NCI-H187 treated with DMSO at 0.1 percent for 48 hours (cell line): ENCODE data around the gene PRIM2.
"Not testable (repeated sequence)": the region's sequence is repeated elsewhere in the genome, so short reads cannot be mapped to it uniquely, and the experiment has no call there.

Source experiments
- DNase-seq: peaks from one replicate; lab custom pipeline; 2025; lab: John Stamatoyannopoulos, UW

Gene PRIM2

DNA sequence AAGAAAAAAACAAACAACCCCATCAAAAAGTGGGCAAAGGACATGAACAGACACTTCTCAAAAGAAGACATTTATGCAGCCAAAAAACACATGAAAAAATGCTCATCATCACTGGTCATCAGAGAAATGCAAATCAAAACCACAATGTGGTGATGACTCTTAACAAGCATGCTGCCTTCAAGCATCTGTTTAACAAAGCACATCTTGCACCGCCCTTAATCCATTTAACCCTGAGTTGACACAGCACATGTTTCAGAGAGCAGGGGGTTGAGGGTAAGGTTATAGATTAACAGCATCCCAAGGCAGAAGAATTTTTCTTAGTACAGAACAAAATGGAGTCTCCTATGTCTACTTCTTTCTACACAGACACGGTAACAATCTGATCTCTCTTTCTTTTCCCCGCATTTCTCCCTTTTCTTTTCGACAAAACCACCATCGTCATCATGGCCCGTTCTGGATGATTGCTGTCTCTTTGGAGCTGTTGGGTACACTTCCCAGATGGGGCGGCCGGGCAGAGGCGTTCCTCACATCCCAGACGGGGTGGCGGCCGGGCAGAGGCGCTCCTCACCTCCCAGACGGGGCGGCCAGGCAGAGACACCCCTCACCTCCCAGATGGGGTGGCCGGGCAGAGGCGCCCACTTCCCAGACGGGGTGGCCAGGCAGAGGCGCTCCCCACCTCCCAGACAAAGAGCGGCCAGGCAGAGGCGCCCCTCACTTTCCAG lies 7.2 kb upstream of the PRIM2 start:
- DNase-seq, result not testable (repeated sequence)

DNA sequence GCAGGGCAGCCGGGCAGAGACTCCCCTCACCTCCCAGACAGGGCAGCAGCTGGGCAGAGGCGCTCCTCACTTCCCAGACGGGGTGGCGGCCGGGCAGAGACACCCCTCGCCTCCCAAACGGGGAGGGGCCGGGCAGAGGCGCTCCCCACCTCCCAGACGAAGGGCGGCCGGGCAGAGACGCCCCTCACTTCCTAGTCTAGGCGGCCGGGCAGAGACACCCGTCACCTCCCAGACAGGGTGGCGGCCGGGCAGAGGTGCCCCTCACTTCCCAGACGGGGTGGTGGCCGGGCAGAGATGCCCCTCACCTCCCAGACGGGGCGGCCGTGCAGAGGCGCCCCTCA lies 6.6 kb upstream of the PRIM2 start:
- DNase-seq, result no peak

DNA sequence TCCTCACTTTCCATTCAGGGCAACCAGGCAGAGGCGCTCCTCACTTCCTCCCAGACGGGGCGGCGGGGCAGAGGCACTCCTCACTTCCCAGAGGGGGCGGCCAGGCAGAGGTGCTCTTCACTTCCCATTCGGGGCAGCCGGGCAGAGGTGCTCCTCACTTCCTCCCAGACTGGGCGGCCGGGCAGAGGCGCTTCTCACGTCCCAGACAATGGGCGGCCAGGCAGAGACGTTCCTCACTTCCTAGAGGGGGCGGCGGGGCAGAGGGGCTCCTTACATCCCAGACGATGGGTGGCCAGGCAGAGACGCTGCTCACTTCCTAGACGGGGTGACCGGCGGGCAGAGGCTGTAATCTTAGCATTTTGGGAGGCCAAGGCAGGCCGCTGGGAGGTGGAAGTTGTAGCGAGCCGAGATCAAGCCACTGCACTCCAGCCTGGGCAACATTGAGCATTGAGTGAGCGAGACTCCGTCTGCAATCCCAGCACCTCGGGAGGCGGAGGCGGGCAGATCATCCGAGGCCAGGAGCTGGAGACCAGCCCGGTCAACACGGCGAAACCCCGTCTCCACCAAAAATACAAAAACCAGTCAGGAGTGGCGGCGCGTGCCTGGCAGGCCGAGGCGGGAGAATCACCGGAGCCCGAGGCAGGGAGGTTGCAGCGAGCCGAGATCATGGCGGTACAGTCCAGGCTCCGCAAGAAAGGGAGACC lies 6.0 kb upstream of the PRIM2 start:
- DNase-seq, result not testable (repeated sequence)

DNA sequence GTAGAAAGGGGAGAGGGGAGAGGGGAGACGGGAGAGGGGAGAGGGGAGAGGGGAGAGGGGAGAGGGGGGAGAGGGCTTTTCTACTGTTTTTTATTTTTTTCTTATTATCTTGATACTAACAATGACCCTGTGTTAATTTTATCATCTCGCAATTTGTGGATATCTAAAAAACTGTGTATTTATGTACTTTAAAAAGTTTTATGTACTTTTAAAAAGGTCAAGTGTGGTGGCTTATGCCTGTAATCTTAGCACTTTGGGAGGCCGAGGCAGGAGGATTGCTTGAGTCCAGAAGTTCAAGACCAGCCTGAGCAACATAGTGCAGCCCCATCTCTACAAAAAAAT lies 5.5 kb upstream of the PRIM2 start:
- no peak for DNase-seq

DNA sequence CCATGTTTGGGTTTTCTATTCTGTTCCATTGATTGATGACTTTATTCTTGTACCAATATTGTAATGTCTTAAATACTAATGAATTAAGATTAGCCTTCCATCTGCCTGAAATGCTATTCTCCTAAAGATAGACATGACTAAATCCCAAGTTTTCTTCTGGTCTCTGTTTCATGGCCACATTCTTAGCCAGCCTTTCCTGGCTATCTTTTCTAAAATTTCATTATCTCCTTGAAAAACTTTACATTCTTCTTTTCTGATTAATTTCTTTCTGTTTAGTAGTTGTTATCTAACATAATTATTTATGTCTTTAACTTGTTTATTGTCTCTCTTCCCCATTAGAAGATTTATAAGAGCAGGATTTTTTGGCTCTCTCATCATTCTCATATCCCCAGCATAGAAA lies 4.4 kb upstream of the PRIM2 start:
- DNase-seq, result no peak

DNA sequence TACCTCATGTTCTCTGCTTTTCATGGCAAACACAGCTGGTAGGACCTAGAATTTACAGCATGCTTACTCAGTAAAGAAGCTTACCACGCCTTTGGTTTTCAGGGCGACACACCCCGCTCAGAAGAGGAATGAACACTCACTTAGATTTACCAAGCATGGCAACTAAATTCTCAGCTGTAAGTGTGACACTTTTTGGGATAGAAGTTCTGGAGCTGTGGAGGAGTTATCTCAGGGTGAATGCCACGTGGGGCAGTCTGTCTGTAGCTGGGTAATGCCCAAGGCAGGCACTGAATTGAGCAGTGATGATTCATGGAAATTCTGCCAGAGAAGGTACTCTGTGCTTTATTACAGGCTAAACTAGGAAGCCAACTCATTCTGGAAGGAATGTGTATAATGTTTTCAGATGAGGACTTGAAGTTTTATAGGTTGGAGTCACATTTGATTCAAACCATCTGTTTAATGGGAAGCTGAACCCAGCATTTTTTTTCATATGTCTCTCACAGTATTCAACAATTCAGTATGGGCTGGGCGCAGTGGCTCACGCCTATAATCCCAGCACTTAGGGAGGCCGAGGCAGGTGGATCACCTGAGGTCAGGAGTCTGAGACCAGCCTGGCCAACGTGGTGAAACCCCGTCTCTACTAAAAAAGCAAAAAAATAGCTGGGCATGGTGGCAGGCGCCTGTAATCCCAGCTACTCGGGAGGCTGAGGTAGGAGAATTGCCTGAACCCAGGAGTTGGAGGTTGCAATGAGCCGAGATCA lies 3.5 kb upstream of the PRIM2 start:
- no peak for DNase-seq

DNA sequence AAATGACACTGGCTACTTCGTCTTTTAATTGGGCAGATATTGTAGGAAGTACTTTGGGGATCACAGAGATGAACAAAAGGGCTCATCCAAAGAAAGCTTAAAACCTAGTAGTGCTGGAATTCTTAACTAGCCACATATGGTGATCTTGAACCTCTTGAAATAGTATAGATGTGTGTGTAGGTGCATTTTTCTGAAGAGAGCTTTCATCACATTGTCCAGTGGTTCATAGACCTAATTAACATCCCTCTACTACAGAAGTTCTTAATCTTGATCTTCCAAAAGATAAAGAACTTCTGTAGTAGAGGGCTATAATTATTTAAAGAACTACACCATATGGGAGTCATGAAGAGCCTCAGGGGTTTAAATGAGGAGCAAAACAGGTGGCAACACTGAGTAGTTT lies 2.3 kb upstream of the PRIM2 start:
- no peak for DNase-seq

DNA sequence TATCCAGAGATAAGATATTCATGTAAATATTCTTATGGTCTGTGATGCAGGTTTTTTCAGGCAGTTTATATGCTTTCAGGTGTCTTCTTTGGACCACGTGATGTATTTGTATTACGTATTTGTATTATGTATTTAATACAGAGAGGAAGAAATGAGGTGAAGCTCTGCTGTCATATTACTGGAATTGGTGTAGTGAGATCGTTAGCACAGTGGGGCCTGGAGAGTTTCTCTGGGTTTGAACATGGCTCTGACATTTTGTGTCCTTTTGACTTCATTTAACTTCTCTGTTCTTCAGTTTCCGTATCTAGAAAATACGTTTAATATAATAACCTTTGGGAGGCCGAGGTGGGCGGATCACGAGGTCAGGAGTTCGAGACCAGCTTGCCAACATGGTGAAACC lies 1.6 kb upstream of the PRIM2 start:
- DNase-seq, result no peak

DNA sequence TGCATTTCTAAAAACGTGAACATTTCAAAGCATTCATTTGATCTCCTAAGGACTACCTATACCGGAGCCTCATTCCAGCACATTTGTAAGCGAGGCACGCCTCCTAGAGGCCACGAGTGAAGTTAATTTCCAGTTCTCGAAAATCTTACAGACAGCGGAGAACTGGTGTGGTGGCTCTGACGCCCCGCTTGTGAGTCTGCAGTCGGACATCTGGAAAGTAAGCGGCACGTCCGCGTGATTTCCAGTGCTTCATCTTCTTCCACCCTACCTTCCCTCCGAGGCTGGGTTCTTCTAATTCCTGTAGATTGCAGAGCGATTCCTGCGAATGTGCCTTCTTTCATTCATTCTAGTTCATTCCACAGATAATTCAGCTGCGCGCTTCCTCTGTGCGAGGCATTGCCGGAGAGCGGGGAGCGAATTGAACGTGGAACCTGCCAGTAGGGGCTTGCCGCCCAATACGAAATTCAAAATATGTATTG lies 810 bp upstream of the PRIM2 start:
- peak; percentile 68 for DNase-seq

DNA sequence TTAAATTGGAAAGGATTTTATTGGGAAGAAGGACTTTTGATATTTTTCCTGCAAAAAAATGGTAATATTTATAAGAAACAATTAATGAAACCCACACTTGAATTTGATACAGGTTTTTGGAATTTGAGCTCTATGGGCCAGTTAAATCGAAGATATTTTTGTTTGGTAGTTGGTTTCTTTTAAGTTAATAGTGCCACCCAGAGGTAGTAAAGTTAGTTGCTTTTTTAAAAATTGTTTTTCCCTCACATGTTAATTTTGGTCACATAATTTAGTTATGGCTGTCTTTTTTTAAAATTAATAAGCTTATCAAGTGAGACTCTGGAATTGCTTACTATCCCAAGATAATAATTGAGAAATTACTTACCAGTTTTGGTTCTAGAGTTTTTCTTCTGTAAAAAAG lies 7.1 kb downstream of the PRIM2 start:
- DNase-seq, result no peak

DNA sequence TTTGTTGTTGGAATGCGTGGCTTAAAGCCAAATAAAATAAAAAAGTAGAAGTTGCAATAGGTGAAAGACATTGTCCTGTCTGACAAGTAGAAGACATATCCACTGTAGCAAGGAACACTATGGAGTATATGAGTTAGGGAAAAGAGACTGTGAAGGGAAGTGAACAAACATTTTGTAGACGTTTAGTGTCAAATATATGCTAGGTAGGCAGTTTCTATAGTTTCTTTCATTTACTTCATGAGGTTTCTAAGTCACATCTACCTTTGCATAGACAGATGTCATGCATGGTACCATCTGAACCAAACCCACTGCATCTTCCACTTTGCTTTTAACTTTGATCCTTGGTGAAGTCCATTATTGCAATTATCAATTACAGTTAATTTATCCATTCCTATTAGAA lies 9.9 kb downstream of the PRIM2 start:
- DNase-seq, result no peak

DNA sequence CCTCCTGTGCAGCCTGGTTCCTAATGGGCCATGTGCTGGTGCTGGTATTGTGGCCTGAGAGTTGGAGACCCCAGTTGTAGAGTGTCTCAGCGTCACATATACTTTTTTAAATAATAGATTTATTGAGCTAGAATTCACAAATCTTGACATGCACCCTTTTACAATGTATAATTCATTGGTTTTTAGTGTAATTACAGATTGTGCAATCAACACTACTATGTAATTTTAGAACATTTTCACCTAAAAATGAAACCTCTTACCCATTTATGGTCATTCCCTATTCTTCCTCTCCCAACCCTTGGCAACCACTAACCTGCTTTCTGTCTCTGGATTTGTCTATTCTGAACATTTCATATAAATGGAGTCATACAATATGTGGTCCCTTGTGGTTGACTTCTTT lies 10.6 kb downstream of the PRIM2 start:
- DNase-seq, result no peak

DNA sequence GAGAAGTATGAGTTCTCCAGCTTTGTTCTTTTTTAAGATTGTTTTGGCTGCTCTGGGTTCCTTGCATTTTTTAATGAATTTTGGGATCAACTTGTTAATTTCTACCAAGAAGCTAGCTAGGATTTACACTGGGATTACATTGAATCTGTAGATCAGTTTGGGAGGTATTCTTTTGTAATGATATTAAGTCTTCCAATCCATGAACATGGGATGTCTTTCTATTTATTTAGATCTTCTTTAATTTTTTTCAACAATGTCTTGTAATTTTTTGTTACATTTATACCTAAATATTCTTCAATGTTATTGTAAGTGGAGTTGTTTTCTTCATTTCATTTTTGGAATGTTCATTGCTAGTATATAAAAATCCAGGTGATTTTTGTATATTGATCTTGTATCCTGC lies 12.5 kb downstream of the PRIM2 start:
- no peak for DNase-seq

DNA sequence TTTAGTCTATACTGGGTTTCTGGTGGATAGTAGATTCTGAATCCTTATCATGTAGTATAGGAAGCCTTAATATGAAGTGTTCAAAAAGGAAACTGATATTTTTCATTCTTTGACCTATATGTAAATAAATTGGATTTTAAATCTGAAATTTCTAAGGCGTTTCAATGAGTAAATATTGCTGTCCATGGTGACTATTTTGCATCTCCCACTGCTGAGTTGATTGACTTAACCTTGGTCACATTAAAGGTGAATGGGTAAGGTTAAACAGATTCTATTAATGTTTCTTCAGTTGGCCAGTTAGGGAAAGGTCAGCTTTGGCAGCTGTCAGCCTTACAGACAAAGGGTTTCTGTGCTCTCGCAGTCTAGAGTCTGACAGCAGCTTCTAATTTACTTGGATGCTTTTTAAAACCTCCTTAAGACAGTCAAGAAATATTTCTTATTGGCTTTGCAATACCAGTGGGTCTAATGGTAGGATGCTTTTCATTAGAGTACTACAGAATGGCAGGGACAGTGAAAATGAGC lies 24.8 kb downstream of the PRIM2 start:
- DNase-seq, result no peak

DNA sequence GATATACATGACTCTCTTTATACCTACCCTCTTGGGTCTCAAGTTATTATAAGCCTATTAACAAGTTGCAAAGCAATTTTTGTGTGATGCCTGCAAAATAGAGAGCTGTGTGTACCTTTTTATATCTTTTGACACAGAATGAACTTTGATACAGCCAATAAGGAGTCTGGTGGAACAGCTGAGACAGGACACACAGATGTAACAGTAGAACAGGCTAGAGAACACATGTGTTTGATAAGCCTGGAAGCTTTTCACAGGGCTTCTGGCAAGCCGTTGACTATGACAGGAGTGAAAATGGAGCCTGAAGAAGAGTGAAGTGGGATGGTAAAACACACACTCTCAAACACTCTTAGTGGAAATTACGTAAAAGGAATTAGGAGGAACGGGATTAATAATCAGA lies 25.9 kb downstream of the PRIM2 start:
- DNase-seq, result not testable (repeated sequence)

DNA sequence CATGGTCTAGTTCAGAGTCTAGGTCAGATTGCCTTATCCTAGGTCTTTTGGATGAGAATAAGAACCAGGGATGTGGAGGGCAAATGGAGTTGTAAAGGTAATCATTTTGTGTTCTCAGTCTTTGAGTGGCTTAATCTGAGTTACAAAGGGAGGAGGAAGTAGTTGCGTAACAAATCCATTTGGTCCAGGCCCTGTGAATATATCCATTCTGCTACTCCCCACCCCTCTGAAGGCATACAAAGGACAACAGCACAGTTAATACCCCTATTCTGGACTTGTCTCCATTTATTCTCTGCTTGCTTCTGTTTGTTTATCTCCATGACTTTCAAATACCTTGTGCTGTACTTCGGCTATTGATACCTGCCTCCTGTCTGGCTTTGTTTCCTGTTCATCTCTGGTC lies 29.3 kb downstream of the PRIM2 start:
- not testable (repeated sequence) for DNase-seq

DNA sequence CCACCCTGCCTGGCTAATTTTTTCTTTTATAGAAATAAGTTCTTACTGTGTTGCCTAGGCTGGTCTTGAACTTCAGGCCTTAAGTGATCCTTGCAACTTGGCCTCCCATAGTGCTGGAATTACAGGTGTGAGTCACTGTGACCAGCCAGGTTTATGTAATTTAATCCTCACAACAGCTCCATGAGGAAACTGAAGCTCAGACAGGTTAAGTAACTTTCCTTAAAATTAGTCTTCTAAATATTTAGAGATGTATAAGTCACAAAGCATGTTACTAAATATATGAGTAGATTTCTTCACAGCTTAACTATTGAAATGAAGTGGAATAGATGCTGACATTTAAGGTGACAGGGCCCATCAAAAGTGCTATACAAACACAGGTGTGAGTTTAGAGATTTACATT lies 30.2 kb downstream of the PRIM2 start:
- DNase-seq, result not testable (repeated sequence)

DNA sequence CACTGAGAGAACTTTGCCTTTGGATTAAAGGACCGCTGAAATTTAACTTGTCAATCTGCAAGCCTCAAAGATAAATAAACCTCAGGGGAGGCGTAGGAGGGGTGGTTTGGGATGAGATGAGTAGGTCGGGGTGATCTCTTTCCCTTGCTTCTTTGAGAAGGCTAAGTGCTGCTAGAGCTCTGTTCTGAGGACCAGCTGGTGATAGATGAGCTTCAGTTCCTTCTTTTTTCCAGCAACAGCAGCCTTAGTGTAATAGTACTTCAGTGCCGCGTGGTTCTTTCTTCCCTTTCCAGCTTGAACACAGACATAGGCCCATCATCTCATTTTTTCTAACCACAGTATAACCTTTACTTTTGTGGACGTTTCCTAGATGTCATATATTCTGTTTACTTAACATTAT lies 33.0 kb downstream of the PRIM2 start:
- DNase-seq, result not testable (repeated sequence)

DNA sequence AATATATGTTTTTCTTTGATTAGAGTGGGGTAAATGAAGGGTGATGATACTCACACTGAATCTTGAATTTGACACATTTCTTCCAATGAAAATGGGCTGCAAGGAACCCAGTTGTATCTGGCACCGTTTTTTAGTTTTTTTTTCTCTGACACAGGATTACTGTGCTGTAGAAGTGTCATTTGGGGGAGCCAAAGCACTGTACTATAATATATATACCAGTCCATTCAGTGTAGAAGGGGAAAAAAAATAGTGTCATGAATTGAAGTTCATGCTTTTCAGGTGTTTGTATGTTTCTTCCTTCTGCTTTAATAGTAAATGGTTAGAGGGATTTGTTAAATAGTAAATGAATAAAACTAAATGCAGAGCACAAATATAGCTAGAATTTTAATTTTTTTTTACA lies 35.2 kb downstream of the PRIM2 start:
- DNase-seq, result not testable (repeated sequence)

DNA sequence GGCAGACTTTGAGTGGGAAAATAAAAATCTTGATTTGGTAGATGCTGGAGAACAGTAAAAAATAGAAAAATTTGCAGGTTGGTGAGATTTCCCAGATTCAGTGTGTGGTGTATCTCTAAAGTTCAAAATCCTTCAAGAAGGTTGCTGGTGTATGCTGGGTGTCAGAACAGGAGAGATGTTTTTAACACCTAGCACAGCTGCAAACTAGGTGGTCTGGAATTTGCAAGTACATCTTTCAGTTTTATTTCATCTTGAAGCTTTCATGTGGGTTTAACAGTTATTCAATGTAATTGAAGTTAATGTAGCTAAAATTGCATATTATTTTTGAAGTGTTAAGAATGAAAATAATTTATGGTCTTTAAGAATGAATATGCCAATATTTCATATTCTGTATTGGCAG lies 40.9 kb downstream of the PRIM2 start:
- DNase-seq, result not testable (repeated sequence)

DNA sequence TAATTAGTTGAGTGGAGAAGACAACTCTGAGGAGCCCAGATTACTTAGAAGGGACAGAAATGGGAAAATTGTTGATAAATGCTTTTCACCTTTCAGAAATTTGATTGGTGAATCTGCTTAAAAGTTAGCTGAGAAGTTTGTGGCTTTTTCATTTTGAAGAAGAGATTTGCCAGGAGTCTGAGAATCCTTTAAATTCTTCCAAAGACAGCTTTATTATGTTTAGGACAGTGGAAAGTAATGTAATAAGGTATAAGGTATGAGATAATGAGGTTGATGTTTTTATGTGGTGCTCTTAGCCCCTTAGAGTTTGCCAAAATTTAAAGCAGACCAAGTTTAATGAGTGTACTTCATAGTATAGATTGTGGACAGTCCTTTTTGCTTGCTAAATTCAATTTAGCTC lies 42.3 kb downstream of the PRIM2 start:
- DNase-seq, result not testable (repeated sequence)

DNA sequence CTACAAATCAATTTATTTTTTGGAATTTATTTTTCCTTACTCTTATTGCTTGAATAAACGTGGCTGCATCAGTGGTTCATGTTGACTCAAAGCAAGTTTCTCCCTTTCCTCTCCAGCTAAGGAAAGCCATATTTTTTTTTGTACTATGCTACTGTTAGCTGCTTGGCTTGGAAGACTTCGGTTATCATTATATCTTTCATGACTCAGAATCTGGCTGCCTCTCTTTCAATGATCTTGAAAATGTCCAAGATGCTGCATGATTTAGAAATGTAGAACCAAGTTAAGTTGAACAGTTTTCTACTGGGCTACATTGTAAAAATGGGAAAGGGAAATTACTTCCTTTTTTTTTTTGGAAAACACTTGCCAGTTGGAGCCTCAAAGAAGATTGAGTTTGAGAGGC lies 44.9 kb downstream of the PRIM2 start:
- DNase-seq, result not testable (repeated sequence)

DNA sequence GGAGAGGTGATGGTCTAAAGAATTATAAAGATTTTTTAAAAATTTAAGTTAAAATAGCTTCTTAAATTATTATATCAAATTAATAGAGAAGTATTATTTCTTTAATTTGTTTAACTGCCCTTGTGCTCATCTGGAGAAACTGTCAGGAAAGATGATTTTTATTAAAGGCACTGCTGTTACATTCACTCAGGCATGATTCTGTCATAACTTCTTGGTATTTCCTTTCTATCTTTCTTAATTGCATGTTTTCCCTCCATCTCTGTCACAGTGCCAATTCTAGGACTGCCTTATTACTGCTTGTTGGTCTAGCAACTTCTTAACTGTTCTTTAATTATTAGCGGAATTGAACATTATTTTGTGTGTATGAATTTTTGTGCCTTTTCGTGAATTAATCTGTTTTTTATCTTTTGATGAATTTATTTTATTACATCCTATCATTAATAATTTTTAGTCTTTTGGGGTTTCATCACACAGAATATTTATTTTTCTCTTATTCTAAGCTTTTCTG lies 47.7 kb downstream of the PRIM2 start:
- DNase-seq, result not testable (repeated sequence)
